ENCODE data around the gene RNF215. TPM values are rescaled to one million over a fixed set of nuclear protein-coding genes. Genes with fewer than 3 reads are reported as not detected.

RNF215 gene
- total RNA-seq, 1 donor from 2014 or later, result 29.3 TPM

Other genes with a start within 250 kb of the RNF215 start
- gene LIF, start 140.7 kb downstream of the RNF215 start, total RNA-seq, result 1.1 and 1.7 TPM in 2 replicates
- not detected in 2 replicates for gene OSM, start 120.6 kb downstream of the RNF215 start, total RNA-seq
- gene CASTOR1, start 97.9 kb downstream of the RNF215 start, total RNA-seq, result 8.5 and 14.7 TPM in 2 replicates
- gene TBC1D10A, start 60.5 kb downstream of the RNF215 start, total RNA-seq, result 10.6 and 11.7 TPM in 2 replicates
- gene SF3A1, start 30.5 kb downstream of the RNF215 start, total RNA-seq, result 17.5 and 34.9 TPM in 2 replicates
- gene CCDC157, start 30.4 kb downstream of the RNF215 start, total RNA-seq, result 1.5 and 2.2 TPM in 2 replicates
- gene SEC14L2, start 9.6 kb upstream of the RNF215 start, total RNA-seq, result 16.2 and 17.0 TPM in 2 replicates
- gene MTFP1, start 38.4 kb upstream of the RNF215 start, total RNA-seq, result 31.7 and 36.8 TPM in 2 replicates
- gene SEC14L3, start 84.6 kb upstream of the RNF215 start, total RNA-seq, result not detected in 2 replicates
- 0.17 and 0.74 TPM in 2 replicates for gene SEC14L4, start 118.3 kb upstream of the RNF215 start, total RNA-seq
- 0.05 and 0.34 TPM in 2 replicates for gene SEC14L6, start 159.3 kb upstream of the RNF215 start, total RNA-seq
- 0.05 and 0.17 TPM in 2 replicates for gene GAL3ST1, start 187.3 kb upstream of the RNF215 start, total RNA-seq
- gene PES1, start 204.5 kb upstream of the RNF215 start, total RNA-seq, result 67.2 and 98.6 TPM in 2 replicates
- gene TCN2, start 219.8 kb upstream of the RNF215 start, total RNA-seq, result 63.1 and 101 TPM in 2 replicates
- 30.8 and 40.7 TPM in 2 replicates for gene SLC35E4, start 248.4 kb upstream of the RNF215 start, total RNA-seq